HG03196 (cell line): ENCODE results near the gene METTL16.

Experiments
- ATAC-seq: cut with Tn5 transposase; IDR thresholded peaks from one replicate; pipeline ENCODE4 v1.9.1; 2021; ENCODE audit not compliant: unreplicated experiment

METTL16 gene

DNA sequence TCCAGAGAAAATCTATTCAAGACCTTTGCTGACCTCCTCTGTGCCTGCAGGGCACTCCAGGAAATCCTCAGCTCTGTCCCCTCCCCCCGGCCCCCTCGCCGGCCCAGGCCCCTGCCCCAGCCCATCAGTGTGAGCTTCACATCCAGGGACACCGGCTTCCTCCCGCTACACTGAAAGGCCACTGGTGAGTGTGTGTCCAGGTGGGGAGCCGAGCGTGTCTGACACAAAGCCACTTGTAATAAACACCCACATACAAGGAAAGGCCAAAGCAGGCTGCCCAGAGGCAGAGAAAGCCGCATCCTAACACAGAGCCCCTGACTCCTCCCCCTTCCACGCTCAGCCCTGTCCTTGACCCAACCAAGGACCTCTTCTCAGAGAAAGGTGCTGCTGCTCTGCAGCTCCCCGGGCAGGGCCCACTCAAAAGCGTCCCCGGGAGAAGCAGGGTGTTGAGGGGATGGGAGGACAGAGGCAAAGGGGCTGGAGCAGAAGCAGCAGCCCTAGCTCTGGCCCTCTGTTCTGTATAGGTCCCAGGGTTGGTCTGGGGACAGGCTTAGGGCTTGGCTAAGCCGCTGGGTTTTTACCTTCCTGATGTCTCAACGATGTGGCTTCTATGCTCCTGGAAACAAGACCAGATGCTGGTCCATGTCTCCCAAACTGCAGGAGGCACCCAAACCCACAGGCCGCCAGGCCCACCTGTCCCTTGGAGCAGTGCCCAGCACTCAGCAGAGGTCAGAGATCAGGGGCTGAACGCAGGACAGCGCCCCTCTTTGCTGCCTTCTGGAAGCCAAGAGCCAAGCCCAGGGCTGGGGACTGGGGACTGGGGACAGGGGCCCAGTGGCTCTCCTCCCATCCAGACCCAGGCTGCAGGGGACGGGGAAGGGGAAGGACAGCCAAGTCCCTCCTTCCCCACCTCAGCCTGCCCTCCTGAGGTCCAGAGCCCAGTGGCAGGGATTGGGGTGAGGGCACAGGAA is 126.2 kb downstream of the METTL16 start:
- ATAC-seq, result no peak

DNA sequence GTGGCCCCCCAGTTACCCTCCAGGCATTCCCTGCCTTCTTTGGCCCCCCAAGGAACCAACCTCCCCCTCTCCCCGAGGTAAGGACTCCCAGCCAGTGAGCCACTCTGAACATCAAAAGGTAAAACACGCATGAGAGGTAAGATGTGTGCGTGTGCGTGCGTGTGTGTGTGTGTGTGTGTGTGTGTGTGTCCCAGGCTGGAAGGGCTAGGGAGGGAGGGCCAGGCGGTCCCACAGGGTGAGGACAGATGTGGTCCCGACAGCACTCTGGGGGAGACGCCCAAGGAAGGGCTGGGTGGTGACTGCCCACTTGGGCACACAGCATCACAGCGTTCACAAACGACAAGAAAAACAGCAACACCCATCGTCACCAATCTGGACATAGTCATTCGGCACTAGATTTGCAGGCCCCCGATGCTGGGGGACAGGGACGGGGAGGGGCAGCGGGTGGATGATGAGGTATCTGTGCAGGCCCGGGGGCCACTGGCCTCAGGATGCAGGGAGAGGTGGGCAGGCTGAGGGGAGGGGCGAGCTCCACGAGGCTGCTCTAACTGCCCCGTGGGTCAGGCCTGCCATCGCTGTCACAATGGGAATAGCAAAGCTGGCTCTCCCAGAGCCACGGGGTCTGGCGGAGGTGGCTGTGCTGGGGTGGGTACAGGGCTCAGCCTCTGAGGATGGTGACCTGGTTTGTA is 127.1 kb downstream of the METTL16 start:
- ATAC-seq, result no peak

DNA sequence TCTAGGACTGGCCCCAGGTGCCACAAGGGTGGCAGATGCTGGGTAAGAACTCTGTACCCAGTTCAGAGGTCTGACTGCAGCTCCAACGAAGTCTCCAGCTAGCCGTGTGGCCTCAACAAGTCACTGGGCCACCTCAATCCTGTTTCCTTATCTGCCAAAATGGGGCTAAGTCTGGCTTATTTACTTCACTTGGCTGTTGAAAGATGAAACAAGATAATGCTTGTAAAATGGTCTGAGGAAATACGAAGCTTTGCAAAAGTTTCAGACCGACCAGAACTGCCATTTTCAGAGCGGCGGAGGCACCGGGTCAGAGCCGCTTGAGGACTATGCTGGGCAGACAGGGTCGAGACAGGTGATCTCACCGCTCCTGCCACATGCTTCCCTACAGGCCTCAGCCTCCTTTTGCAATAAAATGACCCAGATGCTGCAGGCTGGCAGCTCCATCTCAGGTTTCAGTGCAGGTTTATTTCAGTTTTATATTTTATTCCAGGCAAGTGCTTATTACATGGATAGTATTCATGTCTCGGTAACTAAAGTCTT is 128.0 kb downstream of the METTL16 start:
- no peak for ATAC-seq

DNA sequence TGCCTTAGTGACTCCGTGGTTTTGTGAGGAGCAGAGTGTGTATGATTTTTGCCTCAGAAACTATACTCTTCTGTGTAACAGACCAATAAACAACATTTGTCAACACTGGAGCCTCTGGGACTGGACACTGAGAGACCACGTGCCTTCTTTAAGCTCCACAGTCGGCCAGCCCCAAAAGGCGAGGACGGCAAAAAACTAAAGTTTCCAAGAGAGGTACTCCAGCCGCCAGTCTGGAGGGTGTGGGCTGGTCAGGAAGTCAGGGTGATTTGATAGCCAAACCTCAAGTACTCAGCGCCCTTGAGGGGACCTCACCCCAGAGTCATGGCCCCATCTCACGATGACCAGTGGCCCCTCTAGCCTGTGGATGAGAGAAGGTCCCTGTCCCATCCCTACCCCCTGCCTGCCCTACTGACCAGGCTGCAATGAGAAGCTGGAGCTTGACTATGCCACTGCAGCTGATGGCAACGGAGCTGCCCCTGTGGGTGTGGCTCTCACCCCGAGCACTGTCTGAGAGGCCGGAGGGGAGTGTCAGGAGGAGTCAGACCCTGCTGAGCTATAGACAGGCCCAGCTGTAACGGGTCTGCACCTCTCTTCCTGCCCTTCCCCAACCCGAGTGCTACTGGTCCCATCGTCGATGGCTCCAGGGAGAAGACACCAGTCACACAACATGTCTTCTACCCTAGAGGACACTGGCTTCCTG is 130.6 kb downstream of the METTL16 start:
- ATAC-seq, result no peak

DNA sequence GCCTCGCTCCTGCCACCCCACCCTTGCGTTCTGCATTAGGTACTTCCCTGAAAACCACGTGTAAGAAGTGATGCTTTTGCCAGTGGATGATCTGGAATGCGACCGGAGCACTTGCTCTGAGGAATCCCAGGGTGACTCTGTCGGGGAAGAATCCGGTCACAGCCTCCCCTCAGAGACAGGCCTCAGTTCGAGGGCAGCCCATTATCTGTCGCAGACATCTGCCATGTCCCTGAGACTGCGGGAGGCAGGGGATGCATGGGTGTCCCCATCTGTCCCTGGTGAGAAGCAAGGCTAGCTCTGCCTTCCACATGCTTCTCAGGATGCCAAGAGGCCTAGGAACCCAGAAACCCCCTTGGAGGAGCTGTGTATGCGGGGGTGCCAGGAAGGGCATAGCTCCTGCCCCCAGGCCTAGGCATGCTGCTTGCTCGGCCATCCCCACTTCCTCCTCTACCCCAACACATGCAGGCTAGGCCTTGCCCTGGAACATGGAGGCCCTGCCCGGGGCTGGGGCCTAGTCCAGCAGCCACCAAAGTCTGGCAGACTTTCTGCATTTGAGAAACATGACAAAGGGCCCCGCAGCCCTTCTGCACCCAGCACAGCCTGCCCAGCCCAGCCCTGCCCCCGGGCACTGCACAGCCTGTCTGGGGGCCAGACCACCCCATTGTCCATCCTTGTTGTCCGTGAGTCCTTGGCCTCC is 131.3 kb downstream of the METTL16 start:
- no peak for ATAC-seq

DNA sequence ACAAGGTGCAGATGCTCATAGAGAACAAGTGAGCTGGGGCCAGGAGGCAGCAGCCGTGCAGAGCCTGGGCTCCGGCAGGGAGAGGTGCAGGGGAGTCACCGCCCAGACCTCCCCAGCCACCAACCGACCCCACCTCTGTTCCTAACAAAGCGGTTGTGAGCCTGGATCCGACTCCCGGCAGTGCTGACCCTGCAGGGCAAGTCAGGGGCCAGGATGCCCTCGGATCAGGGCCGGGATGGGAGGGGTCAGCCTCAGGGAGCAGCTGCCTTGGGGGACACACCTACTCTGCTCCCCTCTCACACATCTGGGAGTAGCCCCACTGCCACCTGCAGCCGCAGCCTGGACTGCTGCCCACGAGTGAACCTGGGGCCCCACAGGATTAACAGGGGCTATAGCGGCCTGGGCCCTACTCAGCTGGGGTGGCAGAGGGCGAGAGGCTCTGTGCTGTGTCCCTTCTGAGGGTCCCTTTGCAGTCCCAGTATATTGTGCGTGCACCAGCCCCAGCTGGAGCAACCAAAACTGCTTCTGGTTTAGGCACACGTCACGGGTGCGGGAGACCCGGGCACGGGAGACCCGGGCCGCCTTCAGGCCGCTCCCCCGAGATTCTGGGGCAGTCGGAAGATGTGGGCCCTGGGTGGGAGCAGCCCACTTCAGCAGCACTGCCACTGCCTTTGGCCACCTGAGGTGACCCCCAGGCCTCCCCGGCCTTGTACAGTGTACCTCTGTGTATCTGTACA is 132.0 kb downstream of the METTL16 start:
- no peak for ATAC-seq

DNA sequence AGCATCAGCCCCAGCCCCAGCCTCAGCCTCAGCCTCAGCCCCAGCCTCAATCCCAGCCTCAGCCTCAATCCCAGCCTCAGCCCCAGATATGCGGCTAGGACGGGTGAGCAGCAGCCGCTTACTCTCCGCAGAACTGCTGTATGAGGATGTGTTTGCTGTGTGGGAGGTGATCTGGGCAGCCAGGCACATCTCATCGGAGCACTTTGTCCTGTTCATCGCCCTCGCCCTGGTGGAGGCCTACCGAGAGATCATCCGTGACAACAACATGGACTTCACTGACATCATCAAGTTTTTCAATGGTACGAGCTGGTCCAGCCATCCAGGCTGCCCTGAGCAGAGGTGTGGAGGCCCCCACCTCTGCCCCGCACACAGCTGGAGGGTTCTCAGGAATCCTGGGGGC is 132.8 kb downstream of the METTL16 start:
- no peak for ATAC-seq

DNA sequence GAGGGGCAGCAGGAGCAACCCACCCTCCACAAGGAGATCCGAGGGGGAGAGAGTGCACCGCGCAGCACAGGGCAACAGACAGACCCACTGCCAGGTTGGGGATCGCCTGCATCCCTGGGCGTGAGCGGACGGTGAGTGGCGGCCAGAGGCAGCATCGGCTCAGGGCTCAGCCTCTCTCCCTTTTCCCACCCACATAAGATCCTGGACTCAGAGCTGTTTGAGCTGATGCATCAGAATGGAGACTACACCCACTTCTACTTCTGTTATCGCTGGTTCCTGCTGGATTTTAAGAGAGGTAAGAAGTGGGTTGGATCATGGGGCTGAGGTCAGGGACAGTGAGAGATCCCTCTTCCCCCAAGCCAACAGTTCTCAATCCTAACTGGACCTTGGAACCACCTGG is 134.0 kb downstream of the METTL16 start:
- ATAC-seq, result no peak

DNA sequence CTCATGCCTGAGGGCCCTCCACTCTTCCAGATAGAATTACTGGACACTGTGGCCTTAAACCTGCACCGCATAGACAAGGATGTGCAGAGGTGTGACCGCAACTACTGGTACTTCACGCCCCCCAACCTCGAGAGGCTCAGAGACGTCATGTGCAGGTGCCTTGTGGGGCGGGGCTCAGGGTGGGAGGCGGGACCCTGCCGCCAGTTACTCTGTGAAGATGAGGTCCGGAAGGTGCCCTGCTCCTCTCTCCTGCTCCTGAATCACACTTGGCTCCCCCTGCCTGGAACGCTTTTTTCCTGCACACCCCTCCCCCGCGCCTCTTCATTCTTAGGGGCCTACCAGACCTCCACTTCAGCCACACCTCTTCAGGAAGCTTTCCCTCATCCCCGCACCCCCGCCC is 135.6 kb downstream of the METTL16 start:
- no peak for ATAC-seq

DNA sequence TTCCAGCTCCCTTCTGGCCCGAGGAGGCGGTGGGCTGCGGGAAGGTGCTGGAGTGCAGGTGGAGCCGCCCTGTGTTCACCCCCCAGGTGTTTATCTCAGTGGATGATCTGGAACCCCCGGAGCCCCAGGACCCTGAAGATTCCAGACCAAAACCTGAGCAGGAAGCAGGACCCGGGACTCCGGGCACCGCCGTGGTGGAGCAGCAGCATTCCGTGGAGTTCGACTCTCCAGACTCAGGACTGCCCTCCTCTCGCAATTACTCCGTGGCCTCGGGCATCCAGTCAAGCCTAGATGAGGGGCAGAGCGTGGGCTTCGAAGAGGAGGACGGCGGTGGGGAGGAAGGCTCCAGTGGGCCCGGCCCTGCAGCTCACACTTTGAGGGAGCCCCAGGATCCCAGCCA is 136.3 kb downstream of the METTL16 start:
- ATAC-seq, result no peak

DNA sequence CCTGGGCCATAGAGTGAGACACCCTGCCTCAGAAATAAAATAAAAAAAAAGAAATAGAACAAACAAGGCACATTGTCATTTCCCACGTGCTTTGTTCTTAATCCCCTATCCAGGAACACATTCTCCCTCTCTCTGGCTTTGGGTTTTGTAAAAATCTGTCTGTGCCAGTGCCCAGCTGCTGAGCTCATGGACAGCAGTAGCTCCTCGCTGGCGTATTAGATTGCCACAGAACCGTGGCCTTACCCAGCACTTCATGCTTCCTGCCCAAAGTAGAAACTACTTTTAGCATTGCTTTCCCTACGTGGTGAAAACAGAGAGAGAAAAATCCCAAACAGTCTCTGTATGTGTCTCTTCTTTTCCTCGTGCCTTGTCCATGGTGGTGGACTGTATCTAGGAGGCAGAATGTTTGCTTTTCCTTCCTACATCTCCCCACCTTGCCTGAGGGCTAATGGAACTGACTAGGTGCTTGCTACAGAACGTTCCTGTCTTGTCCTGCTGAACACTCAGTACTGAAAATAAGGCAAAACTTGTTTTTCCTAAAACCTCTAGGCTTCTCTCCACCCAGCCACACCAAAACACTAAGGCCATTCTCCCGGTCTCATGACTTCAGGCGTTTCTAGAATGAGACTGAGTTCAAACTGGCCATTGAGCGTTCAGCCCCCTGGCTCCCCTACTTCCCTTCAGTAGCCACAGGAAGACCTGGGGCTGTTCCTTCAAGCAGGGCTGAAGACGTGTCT is 137.0 kb downstream of the METTL16 start:
- no peak for ATAC-seq

DNA sequence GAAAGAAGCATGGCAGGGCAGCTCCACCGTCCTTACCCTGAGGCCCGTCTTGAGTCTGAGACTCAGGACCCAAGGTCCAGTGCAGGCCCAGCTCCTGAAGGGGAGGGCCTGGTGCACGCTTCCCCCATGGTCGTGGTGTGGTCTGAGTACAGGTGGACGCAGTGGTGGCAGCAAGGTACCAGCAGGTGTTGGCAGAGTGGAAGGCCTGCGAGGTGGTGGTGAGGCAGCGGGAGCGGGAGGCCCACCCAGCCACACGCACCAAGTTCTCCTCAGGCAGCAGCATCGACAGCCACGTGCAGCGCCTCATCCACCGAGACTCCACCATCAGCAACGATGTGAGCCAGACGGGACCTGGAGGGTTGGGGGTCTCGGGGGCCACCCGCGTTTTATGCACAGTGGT is 138.5 kb downstream of the METTL16 start:
- no peak for ATAC-seq

DNA sequence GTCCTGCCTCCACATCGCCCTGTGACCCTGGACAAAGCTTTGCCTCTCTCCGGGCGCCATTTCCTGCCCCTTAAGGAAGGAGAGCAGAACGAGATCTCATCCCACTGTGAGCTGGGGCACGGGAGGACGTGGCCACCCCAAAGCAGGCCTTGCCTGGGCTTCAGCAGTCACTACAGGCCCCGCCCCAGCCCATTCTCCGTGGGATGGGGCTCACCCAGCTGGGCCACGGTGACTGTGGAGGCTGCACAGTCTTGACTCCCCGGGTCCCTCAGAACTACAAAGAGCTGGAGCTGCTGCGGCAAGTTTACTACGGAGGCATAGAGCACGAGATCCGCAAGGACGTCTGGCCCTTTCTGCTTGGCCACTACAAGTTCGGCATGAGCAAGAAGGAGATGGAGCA is 139.0 kb downstream of the METTL16 start:
- no peak for ATAC-seq

DNA sequence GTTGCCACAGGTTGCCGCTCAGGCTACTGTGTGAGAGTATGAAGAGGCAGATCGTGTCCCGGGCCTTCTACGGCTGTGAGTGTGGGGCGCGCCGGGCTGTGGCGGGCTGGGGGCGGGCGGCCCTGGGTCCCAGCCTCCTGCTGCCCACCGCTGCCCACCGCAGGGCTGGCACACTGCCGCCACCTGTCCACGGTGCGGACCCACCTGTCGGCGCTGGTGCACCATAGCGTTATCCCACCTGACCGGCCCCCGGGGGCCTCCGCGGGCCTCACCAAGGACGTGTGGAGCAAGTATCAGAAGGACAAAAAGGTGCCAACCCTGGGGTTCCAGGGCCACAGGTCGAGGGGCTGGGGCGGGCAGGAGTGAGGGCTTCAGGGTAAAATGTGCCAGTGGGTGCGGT is 139.5 kb downstream of the METTL16 start:
- ATAC-seq, result no peak

DNA sequence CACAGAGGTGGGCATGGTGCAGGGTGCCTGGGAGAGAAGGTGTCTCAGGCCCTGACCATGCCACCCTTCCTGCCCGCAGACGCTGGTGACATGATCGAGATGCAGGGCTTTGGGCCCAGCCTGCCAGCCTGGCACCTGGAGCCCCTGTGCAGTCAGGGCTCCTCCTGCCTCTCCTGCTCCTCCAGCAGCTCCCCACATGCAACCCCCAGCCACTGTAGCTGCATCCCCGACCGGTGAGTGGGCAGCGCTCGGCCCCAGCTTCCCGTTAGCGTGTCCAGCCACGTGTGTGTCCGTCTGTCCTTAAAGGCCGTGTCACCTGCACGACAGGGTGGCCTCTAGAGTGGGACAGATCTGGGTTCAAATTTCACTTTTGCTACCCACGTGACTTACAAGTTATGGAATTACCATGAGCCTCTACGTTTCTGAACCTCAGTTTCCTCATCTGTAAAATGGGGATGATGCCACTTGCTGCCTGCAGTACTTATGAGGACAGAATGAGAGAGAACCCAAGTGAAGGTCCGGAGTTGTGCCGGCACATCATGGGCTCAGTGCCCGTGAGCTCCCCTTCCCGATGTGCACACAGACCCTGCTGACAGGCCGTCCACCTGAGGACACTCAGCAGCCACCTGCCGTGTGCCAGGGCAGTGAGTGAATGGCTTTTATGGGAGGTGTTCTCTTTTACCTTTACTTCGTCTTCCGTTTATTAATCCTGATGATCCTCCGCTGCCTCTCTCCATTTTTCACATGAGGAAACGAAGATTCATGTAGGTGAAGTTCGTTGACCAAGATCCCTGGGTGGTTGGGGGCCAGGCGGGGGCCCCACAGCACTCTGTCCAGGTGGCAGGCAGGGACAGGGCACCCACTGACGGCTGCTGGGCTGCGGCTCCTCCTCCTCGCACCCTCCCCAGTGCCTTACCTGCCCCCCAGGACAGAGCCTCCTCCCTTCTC is 140.2 kb downstream of the METTL16 start:
- ATAC-seq, result no peak

DNA sequence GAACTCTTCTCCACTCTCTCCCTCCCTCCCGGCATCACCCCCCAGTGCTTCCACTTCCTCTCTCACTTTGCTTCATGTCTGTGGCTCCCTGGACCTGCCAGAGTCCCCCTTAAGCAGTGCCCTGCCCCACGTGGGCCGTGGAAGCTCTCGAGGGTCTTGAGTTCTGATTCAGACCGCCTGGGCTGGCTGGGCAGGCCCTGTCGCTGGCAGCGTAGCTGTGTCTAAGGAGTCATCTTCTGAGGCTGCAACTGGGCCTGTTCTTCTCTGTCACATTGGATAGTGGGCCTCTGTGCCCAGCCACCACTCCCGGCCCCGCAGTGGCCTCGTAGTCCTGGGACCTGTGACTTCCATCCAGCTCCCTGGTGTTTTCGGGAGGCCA is 141.5 kb downstream of the METTL16 start:
- no peak for ATAC-seq

DNA sequence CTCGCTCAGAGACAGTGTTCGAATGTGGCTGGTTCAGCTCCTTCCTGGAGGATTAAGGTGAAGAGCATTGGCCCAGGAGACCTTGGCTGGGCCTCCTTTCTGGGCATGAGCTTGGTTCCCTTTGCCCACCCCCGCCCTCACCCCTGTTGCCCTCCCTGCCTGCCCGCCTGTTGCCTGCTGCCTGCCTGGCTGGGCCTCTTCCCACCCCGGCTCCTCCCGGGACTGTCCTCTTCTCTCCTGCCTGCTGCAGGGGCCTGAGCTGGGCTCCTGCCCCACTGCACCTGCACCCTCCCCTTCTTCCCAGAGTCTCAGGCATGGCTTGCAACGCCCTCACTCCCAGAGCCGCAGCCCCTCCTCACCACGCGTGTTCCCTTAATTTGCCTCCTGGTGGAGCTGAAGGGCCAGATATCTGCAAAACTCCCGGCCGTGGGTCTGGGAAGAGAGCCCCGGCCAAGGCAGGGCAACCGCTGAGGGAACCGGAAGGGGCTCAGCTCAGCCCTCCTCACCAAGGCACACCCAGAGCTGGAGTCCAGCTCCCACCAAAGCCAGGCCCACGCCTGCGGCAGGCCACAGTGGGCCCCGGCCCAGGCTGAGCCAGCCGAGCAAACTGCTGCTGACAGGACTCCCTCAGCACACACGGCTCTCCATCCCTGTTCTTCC is 142.0 kb downstream of the METTL16 start:
- ATAC-seq, result no peak

DNA sequence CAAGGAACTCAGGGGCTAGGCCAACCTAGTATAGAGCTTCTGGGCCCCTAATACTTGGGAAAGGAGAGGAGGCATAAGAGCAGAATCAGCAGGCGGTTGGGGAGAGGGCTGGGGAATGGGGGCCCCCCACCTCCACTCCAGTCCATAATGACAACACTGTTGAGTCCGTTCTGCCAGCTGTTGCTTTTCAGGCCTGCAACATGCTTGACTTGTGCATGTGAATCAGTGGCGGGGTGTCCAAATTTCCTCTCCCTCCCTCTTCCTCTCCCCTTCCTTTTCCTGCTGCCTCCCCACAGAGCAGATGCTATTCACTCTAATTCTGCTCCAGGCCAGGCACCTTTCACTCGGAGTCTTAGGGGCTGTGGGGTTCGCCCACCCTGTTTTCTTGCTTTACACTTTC is 142.6 kb downstream of the METTL16 start:
- no peak for ATAC-seq
